GM08714 (cell line): ENCODE data around the gene CFAP74.

Source experiments
- H3K4me3 ChIP-seq: fragments of 200-500 bp; sonication (Bioruptor generic); 2 replicates; pipeline ENCODE4 v1.5.1; 2014; ENCODE audit warnings: mild to moderate bottlenecking, low read length, inconsistent platforms
- ZNF274 ChIP-seq: IDR thresholded peaks from 2 replicates; pipeline ENCODE4 v1.6.1; 2012; ENCODE audit warnings: mild to moderate bottlenecking, low read depth, low read length

CFAP74 gene

DNA sequence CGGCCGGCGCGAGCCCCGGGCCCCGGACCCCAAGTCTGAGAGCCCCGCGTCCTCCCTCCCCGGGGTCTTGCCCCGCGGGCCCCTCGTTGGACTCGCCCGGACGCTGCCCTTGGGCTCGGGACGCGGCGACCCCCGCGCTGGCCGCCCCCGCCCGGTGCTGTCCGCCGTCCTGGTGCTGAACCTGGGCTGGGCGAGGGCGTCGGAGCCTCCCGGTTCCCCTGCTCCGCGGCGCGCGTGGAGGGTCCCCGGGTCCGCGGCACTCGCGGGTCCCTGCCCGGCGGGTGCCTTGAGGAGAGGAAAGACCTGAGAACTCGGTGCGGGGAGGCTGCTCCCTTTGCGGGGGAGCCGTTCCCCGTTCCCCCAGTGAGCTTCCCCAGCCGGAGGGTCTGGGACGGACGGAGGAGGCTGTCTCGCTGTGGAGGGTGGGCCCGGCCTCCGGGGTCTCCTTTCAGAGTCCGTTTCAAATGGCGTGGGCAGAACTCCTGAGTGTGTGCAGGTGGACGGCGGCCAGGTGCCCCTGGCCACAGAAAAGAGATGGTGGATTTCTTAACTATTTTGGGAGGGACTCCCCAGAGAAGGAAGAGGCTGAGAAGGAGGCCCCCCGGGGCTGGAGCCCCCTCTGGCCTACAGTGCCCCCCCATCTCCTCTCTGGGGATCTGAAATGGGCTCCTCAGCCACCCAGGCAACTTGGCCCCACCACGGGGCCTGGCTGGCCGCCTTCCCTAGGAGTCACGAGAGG, 16.2 kb upstream of the CFAP74 start:
- TF ChIP-seq ZNF274 = no peak
- H3K4me3 ChIP-seq = no peak overlapping the region

DNA sequence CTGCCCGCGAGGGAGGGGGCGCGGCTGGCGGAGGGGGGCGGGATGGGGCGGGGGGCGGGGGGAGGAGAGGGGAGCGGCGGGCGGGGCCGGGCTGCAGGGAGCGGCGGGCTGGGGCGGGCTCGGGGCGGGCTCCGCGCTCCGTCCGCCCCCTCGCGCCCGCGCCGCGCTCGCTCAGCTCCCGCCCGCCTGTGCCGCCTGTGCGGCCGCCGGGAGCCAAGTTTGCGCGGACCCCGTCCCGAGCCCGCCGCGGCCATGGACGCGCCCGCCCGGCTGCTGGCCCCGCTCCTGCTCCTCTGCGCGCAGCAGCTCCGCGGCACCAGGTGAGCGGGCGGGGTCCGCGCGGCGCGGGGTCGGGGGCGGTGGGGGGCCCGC, 15.6 kb upstream of the CFAP74 start, which contains the start of gene GABRD:
GABRD (plus strand) TSS at position 174 of the 372 bp plus-strand sequence; CDS start at position 253, 79 bp downstream.
- no peak within 1 kb of the TSS for H3K4me3 ChIP-seq
- no peak for TF ChIP-seq ZNF274

DNA sequence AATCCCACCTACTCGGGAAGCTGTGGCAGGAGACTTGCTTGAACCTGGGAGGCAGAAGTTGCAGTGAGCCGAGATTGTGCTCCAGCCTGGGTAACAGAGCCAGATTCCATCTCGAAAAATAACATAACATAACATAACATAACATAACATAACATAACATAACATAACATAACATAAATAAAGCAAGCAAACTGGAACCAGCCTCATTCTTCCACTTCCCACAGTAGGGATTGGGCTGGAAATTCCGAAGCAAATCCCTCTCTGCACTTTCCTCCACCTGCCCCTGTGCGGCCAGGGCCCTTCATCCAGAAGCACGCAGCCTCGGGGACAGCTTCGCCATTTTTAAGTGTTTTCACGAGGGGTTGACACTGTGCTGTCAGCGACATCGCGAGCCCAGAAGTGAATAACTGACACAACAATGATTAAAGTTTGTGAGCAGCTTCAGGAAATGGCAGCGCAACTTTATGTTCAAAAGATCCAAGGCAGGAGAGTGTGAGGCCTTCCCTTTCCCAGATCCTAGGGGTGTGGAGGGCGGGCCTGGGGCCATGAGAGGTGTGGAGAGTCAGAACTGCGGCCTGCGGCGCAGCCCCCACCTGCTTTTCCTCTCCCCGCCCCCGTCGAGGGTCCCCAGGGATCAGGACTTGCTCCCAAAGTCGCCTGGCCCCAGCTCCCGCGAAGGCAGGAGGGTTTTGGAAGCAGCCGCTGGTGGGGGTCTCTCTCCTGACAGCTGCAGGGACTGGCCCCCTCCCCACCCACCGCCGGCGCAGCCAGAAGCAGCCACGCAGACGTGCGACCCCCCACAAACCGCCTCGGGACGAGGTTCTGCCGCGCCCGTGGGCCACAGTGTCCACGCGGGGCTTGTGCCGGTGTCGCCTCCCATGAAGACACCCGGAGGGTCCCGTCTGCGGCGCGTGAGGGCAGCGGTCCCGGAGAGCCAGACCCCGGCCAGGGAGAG, 14.9 kb upstream of the CFAP74 start:
- no peak for TF ChIP-seq ZNF274

DNA sequence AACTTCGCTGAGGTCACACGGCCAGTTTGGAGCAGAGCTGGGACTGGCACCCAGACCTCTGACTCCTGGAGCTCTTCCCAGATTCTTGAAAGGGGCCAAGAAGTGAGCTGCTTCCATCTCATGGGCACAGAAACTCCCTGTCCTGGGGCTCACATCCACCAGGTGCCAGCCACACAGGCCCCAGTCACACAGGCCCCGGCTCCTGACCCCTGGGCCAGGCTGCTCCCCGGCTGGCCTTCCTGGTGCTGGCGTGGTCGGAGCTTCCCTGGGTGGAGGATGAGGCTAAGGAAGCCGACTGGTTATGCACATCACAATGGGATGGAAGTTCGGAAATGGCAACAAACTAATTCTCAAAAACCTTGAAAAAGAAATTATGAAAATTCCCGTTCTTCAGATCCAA, 12.5 kb upstream of the CFAP74 start:
- no peak overlapping the region for H3K4me3 ChIP-seq
- no peak for TF ChIP-seq ZNF274

More for the DNA sequence above, 14.9 kb upstream of the CFAP74 start:
- H3K4me3 ChIP-seq = no peak overlapping the region

GRCh38 chr1:2014741-2015735, 11.5 kb upstream of the CFAP74 start:
- TF ChIP-seq ZNF274 = no peak
- H3K4me3 ChIP-seq = no peak overlapping the region

DNA sequence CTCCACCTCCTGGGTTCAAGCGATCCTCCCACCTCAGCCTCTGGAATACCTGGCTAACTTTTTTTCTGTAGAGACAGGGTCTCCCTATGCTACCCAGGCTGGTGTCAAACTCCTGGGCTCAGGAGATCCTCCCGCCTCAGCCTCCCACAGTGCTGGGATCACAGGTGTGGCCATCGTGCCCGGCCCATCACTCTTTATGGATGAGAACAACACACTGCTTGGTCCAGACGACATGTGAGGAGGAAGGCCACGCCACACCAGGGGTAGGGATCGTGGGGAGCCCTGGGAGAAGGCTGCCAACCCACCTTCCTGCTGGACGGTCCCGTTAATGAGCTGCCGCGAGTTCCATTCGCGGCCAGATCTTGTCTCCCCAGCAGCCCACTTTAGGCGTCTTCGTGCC, 10.6 kb upstream of the CFAP74 start:
- TF ChIP-seq ZNF274 = no peak
- H3K4me3 ChIP-seq = no peak overlapping the region

- TF ChIP-seq ZNF274 = no peak
- no peak overlapping the region for H3K4me3 ChIP-seq
These were observed 5.8 kb upstream of the CFAP74 start for GRCh38 chr1:2009101-2010053.

GRCh38 chr1:2004856-2005255, 1.3 kb upstream of the CFAP74 start:
- H3K4me3 ChIP-seq = no peak overlapping the region
- TF ChIP-seq ZNF274 = no peak

- H3K4me3 ChIP-seq = no peak overlapping the region
- TF ChIP-seq ZNF274 = no peak
These were observed 1.7 kb downstream of the CFAP74 start for GRCh38 chr1:2001773-2002411.

DNA sequence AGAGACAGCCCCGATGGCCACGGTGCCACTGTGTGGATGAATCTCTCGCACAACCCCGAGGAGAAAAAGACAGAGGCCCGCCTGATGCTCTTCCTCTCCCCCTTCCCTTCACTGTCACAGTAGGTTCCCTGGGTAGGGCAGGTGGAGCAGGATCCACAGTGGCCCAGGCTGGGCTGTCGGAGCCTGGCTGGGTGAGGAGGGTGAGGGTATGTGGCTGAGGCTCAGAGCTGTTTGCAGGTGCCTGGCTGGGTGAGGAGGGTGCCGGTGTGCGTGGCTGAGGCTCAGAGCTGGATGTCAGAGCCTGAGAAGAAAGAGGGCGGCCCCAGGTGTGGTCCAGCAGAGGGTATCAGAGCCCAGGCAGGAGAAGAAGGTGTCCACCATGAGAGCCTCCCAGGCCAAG, 2.7 kb downstream of the CFAP74 start:
- TF ChIP-seq ZNF274 = no peak
- no peak overlapping the region for H3K4me3 ChIP-seq

DNA sequence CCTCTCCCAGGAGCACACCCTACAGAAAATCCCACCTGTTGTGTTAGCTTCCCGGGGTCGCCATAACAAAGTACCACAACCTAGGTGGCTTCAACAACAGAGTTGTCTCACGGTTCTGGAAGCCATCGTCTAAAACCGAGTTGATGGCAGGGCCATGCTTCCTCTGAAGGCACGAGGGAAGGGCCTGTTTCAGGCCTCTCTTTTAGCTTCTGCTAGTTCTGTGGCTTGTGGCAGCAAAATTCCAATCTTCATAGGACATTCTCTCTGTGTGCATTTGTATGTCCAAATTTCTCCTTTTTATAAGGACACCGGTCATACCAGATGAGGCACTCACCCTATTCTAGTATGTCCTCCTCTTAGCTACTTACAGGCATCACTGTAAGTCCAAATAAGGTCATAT, 3.2 kb downstream of the CFAP74 start:
- TF ChIP-seq ZNF274 = no peak

DNA sequence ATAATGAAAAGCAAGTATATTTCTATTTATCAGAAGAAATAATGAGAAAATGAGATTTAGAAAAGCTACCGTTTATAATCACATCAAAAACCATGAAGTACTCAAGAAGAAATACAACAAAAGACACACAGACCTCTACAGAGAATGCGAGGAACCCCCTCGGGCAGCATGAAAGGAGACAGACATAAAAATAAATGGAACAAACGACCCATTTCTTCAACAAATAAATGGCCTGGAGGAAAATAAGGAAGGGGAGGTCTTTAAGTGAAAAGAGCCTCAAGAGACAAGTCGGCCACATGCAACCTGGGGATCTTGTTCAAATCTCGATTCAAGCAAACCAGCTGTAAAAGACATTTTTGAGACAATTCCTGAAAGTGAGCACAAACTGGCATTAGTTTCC, 6.0 kb downstream of the CFAP74 start:
- TF ChIP-seq ZNF274 = no peak
- H3K4me3 ChIP-seq = no peak overlapping the region

More for the DNA sequence above, 3.2 kb downstream of the CFAP74 start:
- H3K4me3 ChIP-seq = no peak overlapping the region
